Neural cell (in vitro differentiated cells): ENCODE results near the gene FAM168A. TPM values are rescaled to one million over a fixed set of nuclear protein-coding genes. Genes with fewer than 3 reads are reported as not detected.

ENCODE experiments used
- H2AFZ ChIP-seq: fragments of 200-600, 300-800 bp; sonication (generic), shearing (Covaris generic); 2 replicates; pipeline ENCODE4 v1.6.0; 2014; ENCODE audit warnings: low read depth, mild to moderate bottlenecking, antibody characterized with exemption, low read length, moderate library complexity
- H3F3A ChIP-seq: fragments of 200-600 bp; shearing (Covaris generic); 2 replicates; pipeline ENCODE4 v1.6.1; 2016; ENCODE audit warnings: mild to moderate bottlenecking, moderate library complexity, mixed read lengths, antibody characterized with exemption, low read length; ENCODE audit not compliant: insufficient read depth, poor library complexity, severe bottlenecking
- H3K27ac ChIP-seq: fragments of 200-600, 300-800 bp; sonication (generic), shearing (Covaris generic); 2 replicates; pipeline ENCODE4 v1.5.1; 2014; ENCODE audit warnings: mild to moderate bottlenecking, low read length, moderate library complexity
- H3K27me3 ChIP-seq: fragments of 300-800, 200-600 bp; sonication (generic), shearing (Covaris generic); 2 replicates; pipeline ENCODE4 v1.6.0; 2014; ENCODE audit warnings: mild to moderate bottlenecking, low read depth, low read length, moderate library complexity; ENCODE audit not compliant: insufficient read depth
- H3K36me3 ChIP-seq: fragments of 300-800, 200-600 bp; sonication (generic), shearing (Covaris generic); 2 replicates; pipeline ENCODE4 v1.5.1; 2014; ENCODE audit warnings: mild to moderate bottlenecking, antibody characterized with exemption, low read length, moderate library complexity; ENCODE audit not compliant: insufficient read depth
- H3K4me2 ChIP-seq: fragments of 300-800, 200-600 bp; sonication (generic), shearing (Covaris generic); 2 replicates; pipeline ENCODE4 v1.6.0; 2014; ENCODE audit warnings: mild to moderate bottlenecking, low read length
- H3K4me3 ChIP-seq: fragments of 300-800, 200-600 bp; sonication (generic), shearing (Covaris generic); 2 replicates; pipeline ENCODE4 v1.5.1; 2014; ENCODE audit warnings: mild to moderate bottlenecking, low read length, moderate library complexity
- H3K79me2 ChIP-seq: fragments of 200-600 bp; shearing (Covaris generic); replicated peaks from 2 replicates; pipeline ENCODE4 v1.6.0; 2014; ENCODE audit warnings: mild to moderate bottlenecking, low read length, moderate library complexity; ENCODE audit not compliant: insufficient read depth
- H3K9ac ChIP-seq: fragments of 300-800, 200-600 bp; sonication (generic), shearing (Covaris generic); 2 replicates; pipeline ENCODE4 v1.6.1; 2016; ENCODE audit warnings: mild to moderate bottlenecking, low read length, mixed read lengths
- H3K9me2 ChIP-seq: fragments of 200-600 bp; shearing (Covaris generic); 2 replicates; pipeline ENCODE4 v1.6.1; 2016; ENCODE audit warnings: mild to moderate bottlenecking, low read length, mixed read lengths; ENCODE audit not compliant: insufficient read depth
- H3K9me3 ChIP-seq: fragments of 200-600, 300-800 bp; sonication (generic), shearing (Covaris generic); 2 replicates; pipeline ENCODE4 v1.6.1; 2016; ENCODE audit warnings: mild to moderate bottlenecking, mixed run types, low read length, moderate library complexity, mixed read lengths
- H4K20me1 ChIP-seq: fragments of 200-600 bp; shearing (Covaris generic); 2 replicates; pipeline ENCODE4 v1.6.1; 2016; ENCODE audit warnings: mild to moderate bottlenecking, mixed run types; ENCODE audit not compliant: insufficient read depth
- EP300 ChIP-seq: fragments of 450-650 bp; conservative IDR thresholded peaks from 2 replicates; pipeline ENCODE4 v1.6.1; 2014; ENCODE audit warnings: antibody characterized with exemption, mild to moderate bottlenecking, moderate library complexity; ENCODE audit not compliant: poor library complexity, severe bottlenecking
- EZH2 ChIP-seq: fragments of 200-600, 300-800 bp; shearing (Covaris generic), sonication (generic); IDR thresholded peaks from 2 replicates; pipeline ENCODE4 v1.6.1; 2014; ENCODE audit warnings: antibody characterized with exemption, low read length, borderline replicate concordance, mild to moderate bottlenecking; ENCODE audit not compliant: insufficient read depth, poor library complexity, severe bottlenecking
- MXI1 ChIP-seq: fragments of 450-650 bp; conservative IDR thresholded peaks from 2 replicates; pipeline ENCODE4 v1.6.1; 2014; ENCODE audit warnings: antibody characterized with exemption, mild to moderate bottlenecking; ENCODE audit not compliant: poor library complexity, severe bottlenecking
- POLR2AphosphoS5 ChIP-seq: IDR thresholded peaks from 2 replicates; pipeline ENCODE4 v1.6.1; 2012
- RAD21 ChIP-seq: fragments of 450-650 bp; conservative IDR thresholded peaks from 2 replicates; pipeline ENCODE4 v1.6.1; 2014; ENCODE audit warnings: antibody characterized with exemption, mild to moderate bottlenecking, moderate library complexity
- REST ChIP-seq: IDR thresholded peaks from 2 replicates; pipeline ENCODE4 v1.6.1; 2012; ENCODE audit warnings: borderline replicate concordance
- SMC3 ChIP-seq: fragments of 450-650 bp; conservative IDR thresholded peaks from 2 replicates; pipeline ENCODE4 v1.6.1; 2014; ENCODE audit warnings: antibody characterized with exemption, mild to moderate bottlenecking, moderate library complexity; ENCODE audit not compliant: poor library complexity
- TAF1 ChIP-seq: IDR thresholded peaks from 2 replicates; pipeline ENCODE4 v1.6.1; 2012; ENCODE audit warnings: low read depth
- polyA plus RNA-seq: library from polyadenylated mRNA; depleted of rRNA; stranded (reverse); fragments of >200 nt; gene quantifications from 2 replicates; pipeline ENCODE4 v1.2.3, GENCODE V29; 2014
- TF ChIP-seq, protein P1 (sequence below): fragments of 450-650 bp; IDR thresholded peaks from 2 replicates; pipeline ENCODE4 v1.5.1; 2014; ENCODE audit warnings: antibody characterized with exemption, mild to moderate bottlenecking, moderate library complexity; ENCODE audit not compliant: poor library complexity, severe bottlenecking

Gene FAM168A
- polyA plus RNA-seq, 1 donor from 2014 or later = 67.3 TPM

DNA sequence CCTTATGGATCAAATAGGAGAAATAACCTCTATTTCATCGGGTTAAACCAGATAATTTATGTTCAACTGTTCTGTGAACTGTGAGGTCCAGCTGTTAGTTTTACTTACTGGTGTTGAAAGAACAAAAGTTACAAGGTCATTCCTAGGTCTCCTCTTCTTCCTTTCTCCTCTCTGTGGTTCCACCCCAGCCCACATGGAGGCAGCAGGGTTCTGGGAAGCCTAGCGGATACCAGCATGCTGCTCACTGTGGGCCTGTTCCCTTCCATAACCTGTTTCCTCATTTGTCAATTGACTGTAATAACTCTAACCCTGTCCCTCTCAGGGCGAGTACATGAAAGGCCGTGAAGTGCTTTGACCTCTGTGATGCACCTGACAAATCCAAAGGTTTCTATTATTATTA lies 193.9 kb downstream of the FAM168A start:
- H3K27ac ChIP-seq = no peak overlapping the region

DNA sequence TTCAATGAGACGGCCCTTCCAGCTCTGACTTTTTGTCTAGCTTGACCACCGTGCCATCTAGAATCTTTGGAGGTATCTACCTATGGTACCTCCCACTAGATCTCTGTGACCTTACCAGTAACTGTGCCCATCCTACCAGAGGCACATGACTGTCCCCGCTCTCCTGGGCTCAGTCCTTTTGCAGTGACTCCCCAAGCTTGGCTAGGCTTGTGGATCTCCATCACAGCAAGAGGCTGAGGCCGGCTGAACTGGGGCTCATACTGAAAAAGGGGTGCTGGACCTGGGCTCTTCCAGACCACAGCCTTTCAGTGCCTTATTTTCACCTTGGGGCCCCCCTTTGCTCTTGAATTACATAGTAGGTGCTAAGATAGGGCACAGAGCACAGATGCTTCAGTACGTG lies 194.4 kb downstream of the FAM168A start:
- Histone ChIP-seq H3K9ac (no peak overlapping the region), H3F3A (no peaks in the 10 kb centered on the region), H2AFZ (no peak overlapping the region), H3K9me3 (no peaks in the 10 kb centered on the region), H3K36me3 (peaks cover 9% of the 10 kb centered on the region), H3K27me3 (no peaks in the 10 kb centered on the region), H3K4me2 (no peak overlapping the region), H4K20me1 (no peaks in the 10 kb centered on the region), H3K9me2 (no peaks in the 10 kb centered on the region), H3K4me3 (no peak overlapping the region), H3K79me2 (no peaks in the 10 kb centered on the region), H3K27ac (no peak overlapping the region)
- peak; percentile 0 for TF ChIP-seq POLR2AphosphoS5
- TF ChIP-seq, protein P1, sequence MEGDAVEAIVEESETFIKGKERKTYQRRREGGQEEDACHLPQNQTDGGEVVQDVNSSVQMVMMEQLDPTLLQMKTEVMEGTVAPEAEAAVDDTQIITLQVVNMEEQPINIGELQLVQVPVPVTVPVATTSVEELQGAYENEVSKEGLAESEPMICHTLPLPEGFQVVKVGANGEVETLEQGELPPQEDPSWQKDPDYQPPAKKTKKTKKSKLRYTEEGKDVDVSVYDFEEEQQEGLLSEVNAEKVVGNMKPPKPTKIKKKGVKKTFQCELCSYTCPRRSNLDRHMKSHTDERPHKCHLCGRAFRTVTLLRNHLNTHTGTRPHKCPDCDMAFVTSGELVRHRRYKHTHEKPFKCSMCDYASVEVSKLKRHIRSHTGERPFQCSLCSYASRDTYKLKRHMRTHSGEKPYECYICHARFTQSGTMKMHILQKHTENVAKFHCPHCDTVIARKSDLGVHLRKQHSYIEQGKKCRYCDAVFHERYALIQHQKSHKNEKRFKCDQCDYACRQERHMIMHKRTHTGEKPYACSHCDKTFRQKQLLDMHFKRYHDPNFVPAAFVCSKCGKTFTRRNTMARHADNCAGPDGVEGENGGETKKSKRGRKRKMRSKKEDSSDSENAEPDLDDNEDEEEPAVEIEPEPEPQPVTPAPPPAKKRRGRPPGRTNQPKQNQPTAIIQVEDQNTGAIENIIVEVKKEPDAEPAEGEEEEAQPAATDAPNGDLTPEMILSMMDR = no peak

More for the DNA sequence above, 193.9 kb downstream of the FAM168A start:
- Histone ChIP-seq H2AFZ (no peak overlapping the region), H3K4me3 (no peak overlapping the region), H3F3A (no peaks in the 10 kb centered on the region), H3K27me3 (no peaks in the 10 kb centered on the region), H3K36me3 (peaks cover 11% of the 10 kb centered on the region), H3K9ac (no peak overlapping the region), H4K20me1 (no peaks in the 10 kb centered on the region), H3K9me2 (no peaks in the 10 kb centered on the region), H3K9me3 (no peaks in the 10 kb centered on the region), H3K79me2 (no peaks in the 10 kb centered on the region), H3K4me2 (no peak overlapping the region)
- no peak for TF ChIP-seq TAF1
- peak; percentile 71 for TF ChIP-seq SMC3
- peak; percentile 71 for TF ChIP-seq RAD21
- TF ChIP-seq EP300 = no peak
- no peak for TF ChIP-seq EZH2
- TF ChIP-seq, protein P1 = peak; percentile 63
- no peak for TF ChIP-seq POLR2AphosphoS5
- no peak for TF ChIP-seq MXI1
- TF ChIP-seq REST = no peak
